GM19455 (cell line): Measurements from ENCODE around the gene STUM.
"Not testable (repeated sequence)": the region's sequence is repeated elsewhere in the genome, so short reads cannot be mapped to it uniquely, and the experiment has no call there.

Experiments
- ATAC-seq: cut with Tn5 transposase; IDR thresholded peaks from one replicate; pipeline ENCODE4 v1.9.1; 2021; ENCODE audit not compliant: unreplicated experiment

STUM gene

GRCh38 chr1:226579781-226580323 lies 31.3 kb downstream of the STUM start:
- no peak for ATAC-seq

- no peak for ATAC-seq
Measured at GRCh38 chr1:226580625-226581270, 32.2 kb downstream of the STUM start.

DNA sequence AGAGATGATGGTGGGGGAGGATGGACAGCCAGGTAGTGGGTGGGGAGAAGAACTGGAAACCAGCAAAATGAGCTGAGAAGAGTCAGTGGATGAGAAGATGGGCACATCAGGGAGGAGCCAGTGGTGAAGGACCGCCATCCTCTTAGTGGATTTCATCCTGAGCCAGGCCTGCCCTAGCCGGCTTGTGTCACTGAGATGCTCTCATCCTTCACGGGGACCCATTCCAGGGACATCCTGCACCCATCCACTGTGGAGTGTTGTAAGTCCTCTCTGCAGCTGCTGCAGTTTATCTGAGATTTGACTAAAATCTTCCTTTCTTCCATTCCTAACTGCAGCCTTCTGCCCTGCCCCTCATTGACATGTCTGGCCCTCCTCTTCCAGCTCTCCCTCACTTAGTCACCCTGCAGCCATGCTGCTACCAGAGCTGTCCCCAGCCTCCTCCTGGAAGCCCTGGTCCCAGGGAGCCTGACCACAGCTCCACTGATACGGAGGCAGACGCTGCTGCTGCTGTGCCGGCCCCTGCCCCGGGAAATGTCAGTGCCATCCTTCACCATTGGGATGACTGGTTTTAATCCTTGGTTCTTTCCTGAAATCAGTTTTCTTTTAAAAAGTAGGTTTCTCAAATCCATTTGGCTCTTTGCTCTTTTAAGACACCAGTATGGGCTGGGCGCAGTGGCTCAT lies 33.2 kb downstream of the STUM start:
- ATAC-seq = no peak

- no peak for ATAC-seq
Measured at GRCh38 chr1:226582966-226583365, 34.4 kb downstream of the STUM start.

DNA sequence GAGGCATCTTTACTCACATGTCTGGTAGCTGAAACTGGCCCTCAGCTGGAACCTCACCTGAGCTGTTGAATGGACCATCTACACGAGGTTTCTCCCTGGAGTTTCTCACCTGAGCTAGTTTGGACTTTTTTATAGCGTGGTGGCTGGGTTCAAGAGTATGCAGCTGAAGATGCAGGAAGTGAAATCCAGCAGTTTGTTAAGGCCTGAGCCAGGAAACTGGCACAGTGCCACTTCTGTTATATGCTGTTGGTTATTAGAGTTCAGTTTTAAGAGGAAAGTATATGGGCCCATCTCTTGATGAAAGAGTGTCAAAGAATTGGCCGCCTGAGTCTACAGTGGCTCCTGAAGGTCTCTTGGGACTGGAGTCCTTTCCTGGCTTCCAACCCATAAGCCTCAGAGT lies 35.6 kb downstream of the STUM start:
- no peak for ATAC-seq

DNA sequence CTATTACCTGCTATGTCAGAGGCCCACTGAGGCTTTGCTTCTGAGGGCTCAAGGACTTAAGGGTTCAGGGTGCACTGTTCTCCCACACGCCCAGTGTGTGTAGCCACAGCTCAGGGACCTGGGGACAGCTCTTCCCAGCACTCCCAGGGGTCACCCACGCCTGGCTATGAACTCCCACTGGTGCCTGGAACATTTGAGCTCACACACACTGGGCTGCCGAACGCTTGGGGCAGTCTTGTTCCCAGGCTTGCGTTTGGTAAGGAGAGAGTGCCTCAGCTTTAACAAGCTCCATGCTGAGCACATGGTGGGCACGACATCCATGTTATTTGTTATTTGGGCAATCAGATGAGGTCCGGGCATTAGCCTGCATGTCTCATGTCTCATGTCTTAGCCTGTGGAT lies 37.6 kb downstream of the STUM start:
- no peak for ATAC-seq

- no peak for ATAC-seq
Measured at GRCh38 chr1:226586650-226587422, 38.3 kb downstream of the STUM start.

DNA sequence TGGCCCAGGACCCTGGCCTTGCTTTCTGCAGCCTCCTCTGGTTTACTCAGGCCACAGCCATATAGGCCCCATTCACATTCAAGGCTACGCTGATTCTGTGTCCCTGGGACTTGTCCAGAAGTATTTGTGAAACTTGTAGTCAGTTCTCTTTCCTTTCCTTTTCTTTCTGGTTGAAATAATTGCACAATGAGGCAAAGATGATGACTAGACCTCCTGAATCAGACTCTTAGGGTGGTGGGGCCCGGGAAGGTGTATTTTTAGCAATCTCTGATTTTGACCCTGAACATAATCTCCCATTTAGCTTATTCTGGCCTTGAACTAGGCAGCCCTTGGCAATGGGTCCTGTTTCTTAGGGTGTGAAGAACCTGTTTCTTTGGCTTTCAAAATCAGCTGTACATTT lies 39.9 kb downstream of the STUM start:
- no peak for ATAC-seq

DNA sequence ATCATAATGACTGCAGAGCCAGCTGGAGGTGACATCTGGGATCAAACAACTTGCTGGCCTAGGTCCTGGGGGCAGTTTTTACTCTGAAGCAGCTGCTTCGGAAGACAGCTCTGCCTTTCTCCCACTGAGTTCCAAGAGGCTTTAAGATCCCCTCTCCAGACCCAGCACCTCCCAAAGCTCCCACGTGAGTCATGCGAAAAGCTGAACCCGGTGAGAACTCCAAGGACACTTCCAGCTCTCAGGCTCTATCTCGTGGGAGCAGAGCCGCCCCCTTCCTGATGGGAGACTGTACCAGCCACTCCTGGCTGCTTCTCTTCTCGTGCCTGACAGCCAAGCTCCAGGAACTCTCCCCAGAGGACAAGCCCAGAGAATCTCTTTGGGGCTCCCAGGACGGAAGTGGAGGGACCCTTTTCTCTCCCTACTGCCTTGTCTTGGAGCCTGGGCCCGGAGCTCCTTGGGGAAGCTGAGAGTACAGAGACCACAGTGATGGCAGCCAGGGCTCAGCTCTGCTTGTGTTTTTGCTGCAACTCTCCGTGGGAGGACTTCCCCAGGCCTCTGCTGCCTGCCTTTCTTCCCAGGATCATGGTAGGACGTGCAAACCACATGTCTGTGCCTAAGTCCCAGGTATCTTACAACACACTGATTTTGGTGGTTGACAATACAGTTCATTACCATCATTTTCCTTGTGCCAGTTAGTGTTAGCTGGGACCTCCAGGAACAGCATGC lies 40.6 kb downstream of the STUM start:
- no peak for ATAC-seq

GRCh38 chr1:226590614-226591013 lies 42.0 kb downstream of the STUM start:
- no peak for ATAC-seq

- no peak for ATAC-seq
Measured at GRCh38 chr1:226593541-226593940, 45.0 kb downstream of the STUM start.

- ATAC-seq = no peak
Measured at GRCh38 chr1:226596531-226597165, 48.1 kb downstream of the STUM start.

- no peak for ATAC-seq
Measured at GRCh38 chr1:226597616-226598454, 49.3 kb downstream of the STUM start.

DNA sequence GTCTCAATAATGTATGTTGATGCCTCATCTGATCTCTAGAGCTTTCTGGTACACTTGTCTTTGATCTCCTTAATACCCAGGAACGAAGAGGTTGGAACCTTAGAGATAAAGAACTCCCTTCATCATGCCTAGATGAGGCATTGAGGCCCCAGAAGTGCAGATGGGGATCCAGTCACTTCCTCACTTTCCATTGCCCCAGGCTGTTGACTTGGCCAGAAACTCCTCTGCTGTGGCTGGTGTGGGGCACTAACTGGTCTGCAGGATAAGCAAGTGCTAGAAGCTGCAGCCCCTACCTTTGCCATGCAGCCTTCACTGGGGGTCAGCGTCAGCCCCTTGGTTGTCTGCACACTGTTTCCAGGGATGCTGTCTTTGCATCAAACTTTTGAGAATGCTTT lies 49.9 kb downstream of the STUM start:
- no peak for ATAC-seq

DNA sequence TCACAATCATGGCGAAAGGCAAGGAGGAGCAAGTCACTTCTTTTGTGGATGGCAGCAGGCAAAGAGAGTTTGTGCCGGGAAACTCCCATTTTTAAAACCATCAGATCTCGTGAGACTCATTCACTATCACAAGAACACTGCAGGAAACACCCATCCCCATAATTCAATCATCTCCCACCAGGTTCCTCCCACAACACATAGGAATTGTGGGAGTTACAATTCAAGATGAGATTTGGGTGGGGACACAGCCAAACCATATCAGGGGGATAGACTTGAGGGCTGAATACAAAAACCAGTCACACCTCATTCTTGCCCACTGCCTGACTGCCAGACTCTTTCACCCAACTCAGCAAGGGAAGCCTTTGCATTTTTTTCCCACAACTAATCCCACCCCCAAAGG lies 50.4 kb downstream of the STUM start:
- not testable (repeated sequence) for ATAC-seq

GRCh38 chr1:226599636-226600238 lies 51.2 kb downstream of the STUM start:
- no peak for ATAC-seq

GRCh38 chr1:226600254-226600653 lies 51.7 kb downstream of the STUM start:
- no peak for ATAC-seq

- no peak for ATAC-seq
Measured at GRCh38 chr1:226601456-226601855, 52.9 kb downstream of the STUM start.
